ENCODE results near the gene SNU13.

DNA sequence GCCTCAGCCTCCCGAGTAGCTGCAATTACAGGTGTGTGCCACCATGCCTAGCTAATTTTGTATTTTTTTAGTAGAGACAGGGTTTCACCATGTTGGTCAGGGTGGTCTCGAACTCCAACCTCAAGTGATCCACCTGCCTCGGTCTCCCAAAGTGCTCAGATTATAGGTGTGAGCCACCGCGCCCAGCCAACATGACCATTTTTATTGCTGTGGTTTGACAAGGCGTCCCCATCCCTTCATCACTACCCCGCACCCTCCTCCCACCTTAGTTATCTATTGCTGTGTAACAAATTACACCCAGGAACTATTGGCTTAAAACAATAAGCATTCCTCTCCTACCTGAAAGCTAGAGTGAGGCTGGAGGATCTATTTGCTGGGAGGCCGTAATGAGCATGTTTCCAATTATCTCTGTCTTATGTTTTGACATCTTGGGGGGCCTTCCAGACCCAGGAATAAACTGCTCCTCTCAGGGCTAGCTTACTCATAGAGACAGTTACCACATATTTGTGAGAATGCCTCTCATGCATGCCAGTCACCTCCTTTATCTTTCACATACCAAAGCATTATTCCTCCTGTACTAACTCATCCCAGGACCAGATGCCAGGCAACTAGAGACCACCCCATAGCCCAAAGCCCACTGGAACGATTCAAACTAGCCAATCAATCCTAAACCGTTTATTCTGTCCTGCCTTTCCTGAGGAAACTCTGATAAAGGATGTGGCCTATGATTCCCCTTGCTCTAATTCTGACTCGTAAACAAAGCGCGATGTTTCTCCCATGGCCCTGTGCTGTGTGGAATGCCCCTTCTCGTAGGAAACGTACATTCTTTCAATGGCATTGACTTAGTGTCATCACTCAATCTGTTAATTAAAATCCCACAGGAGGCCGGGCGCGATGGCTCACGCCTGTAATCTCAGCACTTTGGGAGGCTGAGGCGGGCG, 19.4 kb downstream of the SNU13 start:
- TF ChIP-seq POLR2A (IDR thresholded peaks at IDR 0.05) (no peak), POLR2AphosphoS5 (IDR thresholded peaks at IDR 0.05) (no peak)
- TF ChIP-seq, protein P1, sequence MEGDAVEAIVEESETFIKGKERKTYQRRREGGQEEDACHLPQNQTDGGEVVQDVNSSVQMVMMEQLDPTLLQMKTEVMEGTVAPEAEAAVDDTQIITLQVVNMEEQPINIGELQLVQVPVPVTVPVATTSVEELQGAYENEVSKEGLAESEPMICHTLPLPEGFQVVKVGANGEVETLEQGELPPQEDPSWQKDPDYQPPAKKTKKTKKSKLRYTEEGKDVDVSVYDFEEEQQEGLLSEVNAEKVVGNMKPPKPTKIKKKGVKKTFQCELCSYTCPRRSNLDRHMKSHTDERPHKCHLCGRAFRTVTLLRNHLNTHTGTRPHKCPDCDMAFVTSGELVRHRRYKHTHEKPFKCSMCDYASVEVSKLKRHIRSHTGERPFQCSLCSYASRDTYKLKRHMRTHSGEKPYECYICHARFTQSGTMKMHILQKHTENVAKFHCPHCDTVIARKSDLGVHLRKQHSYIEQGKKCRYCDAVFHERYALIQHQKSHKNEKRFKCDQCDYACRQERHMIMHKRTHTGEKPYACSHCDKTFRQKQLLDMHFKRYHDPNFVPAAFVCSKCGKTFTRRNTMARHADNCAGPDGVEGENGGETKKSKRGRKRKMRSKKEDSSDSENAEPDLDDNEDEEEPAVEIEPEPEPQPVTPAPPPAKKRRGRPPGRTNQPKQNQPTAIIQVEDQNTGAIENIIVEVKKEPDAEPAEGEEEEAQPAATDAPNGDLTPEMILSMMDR (IDR thresholded peaks at IDR 0.05): no peak
